NCI-H446 treated with DMSO at 0.1 percent for 48 hours (cell line): Measurements from ENCODE around the gene CABP2.
"Not testable (repeated sequence)": the region's sequence is repeated elsewhere in the genome, so short reads cannot be mapped to it uniquely, and the experiment has no call there.

Source experiments
- DNase-seq: peaks from one replicate; lab custom pipeline; 2025; lab: John Stamatoyannopoulos, UW

The CABP2 gene

DNA sequence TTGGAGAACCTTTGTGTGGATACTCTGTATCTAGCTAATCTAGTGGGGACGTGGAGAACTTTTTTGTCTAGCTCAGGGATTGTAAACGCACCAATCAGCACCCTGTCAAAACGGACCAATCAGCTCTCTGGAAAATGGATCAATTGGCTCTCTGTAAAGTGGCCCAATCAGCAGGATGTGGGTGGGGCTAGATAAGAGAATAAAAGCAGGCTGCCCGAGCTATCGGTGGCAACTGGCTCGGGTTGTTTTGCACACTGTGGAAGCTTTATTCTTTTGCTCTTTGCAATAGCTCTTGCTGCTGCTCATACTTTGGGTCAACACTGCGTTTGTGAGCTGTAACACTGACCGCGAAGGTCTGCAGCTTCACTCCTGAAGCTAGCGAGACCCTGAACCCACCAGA is 46.6 kb downstream of the CABP2 start:
- not testable (repeated sequence) for DNase-seq

DNA sequence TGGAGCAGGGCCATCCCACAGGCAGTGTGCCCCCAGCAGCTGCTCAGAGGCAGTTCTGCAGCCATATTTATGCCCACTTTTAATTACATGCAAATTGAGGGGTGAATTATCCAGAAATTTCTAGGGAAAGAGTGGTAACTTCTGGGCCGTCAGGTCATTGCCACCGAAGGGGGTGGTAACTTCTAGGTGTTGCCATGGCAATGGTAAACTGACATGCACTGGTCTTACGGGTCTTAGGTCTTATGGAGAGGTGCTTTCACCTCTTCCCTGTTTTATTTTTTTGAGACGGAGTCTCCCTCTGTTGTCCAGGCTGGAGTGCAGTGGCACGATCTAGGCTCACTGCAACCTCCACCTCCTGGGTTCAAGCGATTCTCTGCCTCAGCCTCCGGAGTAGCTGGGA is 50.4 kb downstream of the CABP2 start:
- DNase-seq: no peak

DNA sequence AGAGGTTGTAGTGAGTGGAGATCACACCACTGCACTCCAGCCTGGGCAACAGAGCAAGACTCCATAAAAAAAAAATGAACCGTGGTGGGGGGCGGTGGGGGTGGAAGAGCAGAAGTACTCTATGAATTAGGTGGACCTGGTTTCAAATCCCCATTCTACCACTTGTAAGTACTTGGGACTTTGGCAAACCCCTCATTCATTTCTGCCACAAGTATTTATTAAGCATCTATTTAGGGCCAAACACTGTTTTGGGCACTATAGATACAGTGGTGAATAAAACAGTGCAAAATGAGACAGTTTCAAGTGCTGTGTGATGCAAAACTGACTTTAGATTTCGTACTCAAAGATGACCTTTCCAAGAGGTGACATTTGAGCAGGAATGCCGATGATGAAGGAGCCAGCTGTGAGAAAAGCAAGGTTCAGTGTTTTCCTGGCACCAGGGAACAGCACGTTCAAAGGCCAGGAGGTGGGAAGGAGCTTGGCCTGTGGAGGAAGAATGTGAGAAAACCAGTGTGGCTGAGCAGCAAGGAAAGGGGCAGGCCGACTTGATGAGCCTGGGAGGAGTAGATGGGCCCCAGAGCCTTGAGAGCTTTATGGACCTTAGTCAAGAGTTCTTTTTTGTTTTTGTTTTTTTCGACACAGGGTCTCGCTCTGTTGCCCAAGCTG is 52.8 kb downstream of the CABP2 start:
- DNase-seq: no peak

- DNase-seq: no peak
Observed at GRCh38 chr11:67469508-67469811, 53.8 kb downstream of the CABP2 start.
